Right renal pelvis (tissue), 4 donors: ENCODE data around the gene ZNF664. TPM values are rescaled to one million over a fixed set of nuclear protein-coding genes. Genes with fewer than 3 reads are reported as not detected.

Source experiments
- DNase-seq, 4 donors: peaks; one replicate each; pipeline ENCODE4 v3.0.0-alpha.2; 2013; ENCODE audit warnings: low read depth in 4 of 4, low spot score in 3 of 4, missing footprints in 1 of 4
- polyA plus RNA-seq, 4 donors: library from polyadenylated mRNA; unstranded; fragments of 120-200 nt; gene quantifications; one replicate each; pipeline ENCODE4 v1.2.1, GENCODE V29; 2013; ENCODE audit not compliant: insufficient read length in 4 of 4

ZNF664 gene
- polyA plus RNA-seq, 4 donors = 159 to 190 (median 186) TPM

DNA sequence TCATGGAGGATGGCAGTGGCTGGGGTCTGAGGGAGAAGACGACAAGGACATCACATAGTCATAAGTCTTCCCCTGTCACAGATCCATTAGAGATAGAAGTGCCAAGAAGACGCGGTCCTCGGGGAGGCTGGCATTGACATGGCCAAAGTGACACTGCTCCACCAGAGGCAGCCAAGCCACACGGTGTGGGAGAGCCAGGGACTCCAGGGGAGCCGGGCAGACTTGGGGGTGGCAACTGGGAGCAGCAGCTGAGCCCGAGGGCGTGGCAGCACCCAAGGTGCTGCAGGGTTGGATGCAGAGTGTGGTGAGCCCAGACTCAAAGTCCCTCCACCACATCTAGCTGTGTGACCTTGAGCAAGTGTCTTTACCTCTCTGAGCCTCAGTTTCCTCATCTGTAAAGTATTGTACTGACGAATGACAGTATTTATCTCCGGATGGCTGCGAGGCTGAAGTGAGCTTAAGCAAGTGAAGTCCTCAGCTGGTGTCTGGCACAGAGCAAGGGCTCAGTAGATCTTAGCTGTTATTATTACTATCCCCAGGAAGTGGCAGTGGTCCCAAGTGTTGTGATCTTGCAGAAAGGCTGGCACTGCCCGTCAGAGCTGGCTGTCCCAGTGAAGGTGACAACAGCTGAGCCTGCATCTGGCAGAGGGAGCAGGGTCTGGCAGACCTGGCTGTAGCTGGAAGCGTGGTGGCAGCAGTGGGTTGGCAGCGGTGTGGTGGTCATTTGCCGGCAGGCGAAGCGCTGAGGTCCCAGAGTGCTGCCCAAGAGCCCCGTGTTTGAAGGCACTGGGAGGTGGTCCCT, 54.9 kb downstream of the ZNF664 start:
- no peak for DNase-seq

DNA sequence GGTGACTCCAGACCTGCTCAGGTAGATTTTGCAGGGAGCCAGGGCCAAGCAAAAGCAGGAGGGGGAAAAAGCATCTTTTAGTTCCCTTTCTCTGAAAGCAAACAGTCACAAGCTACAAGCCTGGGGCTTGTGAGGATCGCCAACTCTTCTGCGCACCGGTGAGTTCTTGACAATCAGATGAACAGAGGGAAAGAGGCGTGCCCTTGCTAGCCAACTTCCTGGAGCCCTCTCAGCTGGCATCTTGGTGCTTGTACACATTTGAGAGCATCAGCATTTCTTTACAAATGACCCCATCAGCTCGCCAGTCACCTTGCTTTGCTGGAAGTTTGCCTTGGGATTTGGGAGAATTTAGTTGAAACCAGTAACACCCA, 55.5 kb downstream of the ZNF664 start:
- no peak for DNase-seq

DNA sequence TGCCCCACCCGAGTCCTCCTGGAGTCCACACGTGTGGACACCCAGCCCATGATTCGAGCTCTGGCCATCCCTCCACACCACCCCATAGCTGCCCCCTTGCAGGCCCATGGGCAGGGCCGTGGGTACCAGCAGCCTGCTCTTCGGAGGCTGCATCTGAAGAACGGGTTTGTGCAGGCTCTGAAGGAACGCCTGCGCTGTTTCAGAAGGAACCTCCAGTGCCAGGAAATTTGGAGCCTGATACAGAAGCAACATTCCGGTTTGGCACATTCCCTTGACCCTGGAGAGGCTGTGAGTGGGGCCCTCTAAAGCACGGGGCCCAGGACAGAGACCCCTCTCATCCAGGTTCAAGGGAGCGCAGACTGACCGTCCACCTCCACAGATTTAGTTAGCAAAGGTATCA, 57.0 kb downstream of the ZNF664 start:
- no peak for DNase-seq

DNA sequence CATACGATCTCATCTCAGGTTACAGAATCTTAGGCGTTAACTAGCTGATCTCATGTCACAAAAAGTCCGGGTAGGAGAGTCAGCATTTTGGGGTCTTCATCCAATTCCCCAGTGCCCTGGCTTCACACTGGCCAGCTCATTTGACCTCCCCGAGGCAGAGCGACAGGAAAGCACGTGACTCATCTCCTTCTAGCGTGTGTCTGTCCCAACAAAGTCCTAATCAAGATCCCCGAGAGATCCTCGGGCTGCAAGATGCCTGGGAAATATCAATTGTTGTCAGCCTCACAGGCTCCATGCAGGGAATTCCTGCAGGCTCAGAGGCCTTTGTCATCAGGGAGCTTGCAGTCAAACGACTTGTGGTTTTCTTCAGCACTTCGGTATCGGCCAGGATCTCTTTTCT, 57.5 kb downstream of the ZNF664 start:
- DNase-seq = no peak

DNA sequence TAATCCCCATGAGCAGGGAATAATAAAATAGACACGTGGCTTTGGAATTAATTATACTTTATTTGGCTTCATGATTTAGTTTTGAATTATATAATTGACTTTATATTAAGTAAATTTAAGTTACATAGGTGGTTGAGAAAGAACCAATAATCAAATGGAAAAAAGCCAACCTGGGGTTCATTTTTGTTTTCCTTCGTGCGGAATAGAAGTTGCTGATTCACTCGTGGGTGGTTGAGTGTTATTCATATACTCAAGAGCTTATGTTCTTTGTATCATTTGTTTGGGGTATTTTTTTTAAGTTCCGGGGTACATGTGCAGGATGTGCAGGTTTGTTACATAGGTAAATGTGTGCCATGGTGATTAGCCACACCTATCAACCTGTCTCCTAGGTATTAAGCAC, 58.0 kb downstream of the ZNF664 start:
- DNase-seq = no peak

DNA sequence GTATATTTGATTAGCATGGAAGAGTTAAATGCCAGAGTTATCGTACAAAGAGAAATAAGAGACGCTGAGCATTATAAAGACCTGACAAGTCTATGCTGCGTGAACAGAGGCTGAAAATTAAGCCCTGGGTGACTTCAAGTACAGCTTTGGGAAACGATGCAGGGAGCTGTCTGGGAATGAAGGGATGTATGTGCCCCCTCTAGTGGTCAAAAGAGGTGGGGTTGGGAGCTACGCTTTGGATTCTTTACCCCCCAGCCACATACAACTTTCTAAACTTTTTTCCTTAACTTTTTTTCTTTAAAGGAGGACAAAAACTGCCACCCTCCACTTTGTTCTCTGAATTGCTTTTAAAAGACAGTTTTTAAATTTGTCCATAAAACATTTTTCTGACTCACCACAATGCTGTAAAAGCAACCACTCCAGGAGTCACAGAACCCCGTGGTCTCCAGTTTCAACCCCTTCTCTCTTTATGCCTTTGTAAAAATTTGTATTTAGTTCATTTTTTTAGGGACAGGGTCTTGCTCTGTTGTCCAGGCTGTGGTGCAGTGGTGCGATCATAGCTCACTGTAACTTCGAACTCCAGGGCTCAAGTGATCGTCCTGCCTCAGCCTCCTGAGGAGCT, 59.4 kb downstream of the ZNF664 start:
- peak in 3 of 4 donors; percentile 33 to 51 (median 46) for DNase-seq

DNA sequence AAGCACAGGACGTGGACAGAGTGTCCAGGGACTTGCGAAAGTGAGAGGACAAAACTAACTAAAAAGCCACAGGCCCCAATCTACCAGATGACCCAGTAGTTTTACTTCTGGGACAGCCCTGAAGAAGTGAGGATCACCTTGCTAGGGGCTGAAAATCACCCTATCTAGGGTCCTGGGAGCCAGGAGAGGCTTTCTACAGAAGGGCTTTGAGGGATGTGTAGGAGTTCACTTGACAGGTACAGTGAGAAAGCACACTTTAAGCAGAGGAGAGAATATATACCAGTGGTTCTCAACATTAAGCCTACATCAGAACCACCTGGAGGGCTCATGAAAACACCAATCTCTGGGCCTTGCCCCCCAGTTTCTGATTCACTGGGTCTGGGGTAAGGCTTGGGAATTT, 60.8 kb downstream of the ZNF664 start:
- no peak for DNase-seq

DNA sequence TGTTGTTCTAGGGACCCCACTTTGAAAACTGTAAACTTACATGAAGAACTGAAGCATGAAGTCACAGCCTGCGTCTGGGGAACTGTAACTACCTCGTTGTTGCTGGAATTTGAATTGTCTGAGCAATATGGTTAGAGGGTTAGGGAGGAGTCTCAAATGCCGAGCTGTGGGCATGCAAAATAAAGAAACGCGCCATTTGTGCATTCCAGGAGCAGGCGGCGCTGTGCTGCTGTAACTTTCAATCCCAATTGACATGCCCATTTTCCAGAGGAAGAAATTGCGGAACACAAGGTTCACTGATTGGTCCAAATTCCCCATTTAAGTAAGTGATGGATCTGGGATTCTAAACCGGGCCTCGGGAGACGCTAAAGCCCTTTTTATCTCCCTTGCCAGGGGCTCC, 61.3 kb downstream of the ZNF664 start:
- no peak for DNase-seq

DNA sequence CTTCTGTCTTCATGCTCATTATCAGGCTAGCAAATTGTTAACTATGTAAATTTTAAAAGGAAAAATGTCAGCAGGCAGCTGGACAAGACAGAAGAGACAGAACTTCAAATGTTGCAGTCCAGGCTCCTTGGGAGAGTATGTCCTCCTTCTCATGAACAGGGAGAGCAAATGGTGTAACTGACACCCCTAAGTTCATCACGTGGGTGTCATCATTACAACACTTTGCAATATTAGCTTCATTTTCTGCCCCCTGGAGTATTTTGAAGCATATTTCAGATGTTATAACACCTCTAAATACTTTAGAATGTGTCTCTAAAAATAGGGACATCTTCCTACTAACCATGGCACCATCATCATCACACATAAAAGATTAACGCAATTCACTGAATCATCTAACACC, 62.1 kb downstream of the ZNF664 start:
- no peak for DNase-seq

DNA sequence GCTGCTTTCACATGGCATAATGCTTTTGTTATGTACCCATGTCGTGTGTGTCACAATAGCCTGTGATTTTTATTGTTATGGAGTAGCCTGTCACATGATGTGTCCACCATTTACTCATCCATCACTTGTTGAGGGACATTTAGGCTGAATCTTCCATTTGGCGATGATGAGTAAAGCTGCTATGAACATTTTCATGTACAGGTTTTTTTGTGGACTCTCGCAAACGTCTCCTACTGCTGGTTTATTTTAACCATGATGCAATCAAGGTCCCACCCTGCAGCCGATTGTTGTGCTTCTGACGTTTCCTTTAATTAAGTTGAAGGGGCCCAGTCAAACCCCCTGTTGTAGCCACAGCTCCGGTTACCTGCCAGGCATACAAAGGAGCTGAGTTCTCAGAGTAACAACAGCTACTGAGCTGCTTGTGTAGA, 63.2 kb downstream of the ZNF664 start:
- no peak for DNase-seq

DNA sequence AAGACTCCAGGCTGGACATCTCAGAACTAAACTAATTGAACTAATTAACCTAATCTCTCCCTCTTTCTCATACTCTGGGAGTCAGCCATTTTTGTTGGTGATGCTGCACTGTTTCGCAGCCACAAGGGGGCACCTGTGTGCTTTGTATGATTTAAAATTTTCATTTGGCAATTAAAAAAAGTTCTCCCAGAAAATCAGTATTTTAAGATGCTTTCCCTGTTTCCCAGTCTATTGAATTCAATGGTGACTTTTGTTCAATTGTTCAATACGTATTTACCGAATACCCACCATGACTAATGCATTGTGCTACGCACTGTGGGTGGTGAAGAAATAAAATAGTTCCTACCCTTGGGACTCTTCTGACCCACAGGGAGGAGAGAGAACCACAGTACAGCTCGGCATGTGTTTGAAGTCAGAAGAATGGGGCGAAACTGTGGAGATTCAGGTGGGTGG, 63.7 kb downstream of the ZNF664 start:
- peak in 3 of 4 donors; percentile 20 to 49 (median 40) for DNase-seq

DNA sequence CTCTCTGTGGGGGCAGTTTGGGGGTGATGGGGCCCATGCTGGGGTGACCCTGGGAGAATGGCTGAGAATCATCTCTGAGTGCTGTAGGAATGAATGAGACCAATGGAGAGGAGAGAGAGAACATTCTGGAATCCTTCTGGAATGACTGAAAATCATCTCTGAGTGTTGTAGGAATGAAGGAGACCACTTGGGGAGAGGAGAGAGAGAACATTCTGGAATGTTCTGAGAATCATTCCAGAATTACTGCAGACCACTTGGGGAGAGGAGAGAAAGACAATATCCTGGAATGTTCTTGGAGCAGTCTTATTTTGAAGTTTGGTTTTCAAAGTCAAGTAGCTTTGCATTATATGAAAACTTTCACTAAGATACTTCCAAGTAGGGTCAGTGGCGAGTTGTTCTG, 64.3 kb downstream of the ZNF664 start:
- no peak for DNase-seq

DNA sequence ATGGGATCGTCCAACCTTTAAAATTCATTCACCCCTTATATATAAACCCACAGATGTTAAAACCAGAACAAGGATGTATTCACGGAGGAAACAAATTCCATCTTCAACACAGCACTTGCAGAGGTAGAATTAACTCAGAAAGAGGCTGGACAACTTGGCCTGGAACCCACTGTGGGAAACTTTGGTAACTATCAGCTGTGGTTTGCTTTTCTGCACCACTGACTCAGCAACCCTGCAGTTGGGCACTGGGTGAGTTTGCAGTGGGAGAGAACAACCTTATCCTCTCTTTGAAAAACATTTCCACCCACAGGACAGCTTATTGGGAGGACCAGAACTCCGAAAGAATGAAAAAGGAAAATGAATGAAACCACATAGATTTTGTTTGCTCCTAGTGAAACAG, 66.3 kb downstream of the ZNF664 start:
- DNase-seq = no peak

DNA sequence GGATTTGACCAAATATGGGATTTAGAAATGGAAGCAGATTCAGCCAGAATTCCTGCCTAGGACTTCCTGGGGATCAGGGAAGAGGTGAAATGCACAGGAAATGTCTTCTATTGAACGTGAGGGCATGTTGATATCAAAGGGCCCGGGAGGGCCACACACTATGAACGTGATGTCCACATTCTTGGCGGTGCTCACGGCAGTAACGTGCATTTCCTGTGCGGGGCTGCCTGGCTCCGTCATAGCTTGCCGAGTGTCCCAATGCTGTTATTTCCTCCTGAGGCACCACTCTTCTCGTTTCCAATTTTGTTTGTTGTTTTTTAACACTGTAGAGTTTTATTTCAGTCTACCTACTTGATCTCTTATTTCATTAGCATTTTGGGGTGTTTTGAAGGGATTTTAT, 67.3 kb downstream of the ZNF664 start:
- no peak for DNase-seq

DNA sequence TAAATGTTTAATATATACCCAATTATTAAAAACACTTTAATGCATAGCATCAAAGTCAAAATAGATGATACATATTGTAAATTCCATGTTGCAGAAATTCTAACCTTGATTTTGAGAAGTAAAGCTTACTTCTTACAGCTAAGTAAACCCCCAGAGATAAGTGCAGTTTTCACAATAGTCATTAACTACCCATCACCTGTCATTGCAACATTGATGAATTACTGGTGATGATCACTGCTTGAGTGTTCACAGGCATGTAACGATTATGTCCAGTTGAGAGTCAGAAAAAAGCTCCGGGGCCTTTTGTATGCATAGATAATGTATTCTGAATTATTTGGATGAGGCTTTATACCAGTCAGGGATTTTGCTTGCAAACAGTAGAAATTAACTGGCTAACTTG, 67.7 kb downstream of the ZNF664 start:
- DNase-seq = no peak

DNA sequence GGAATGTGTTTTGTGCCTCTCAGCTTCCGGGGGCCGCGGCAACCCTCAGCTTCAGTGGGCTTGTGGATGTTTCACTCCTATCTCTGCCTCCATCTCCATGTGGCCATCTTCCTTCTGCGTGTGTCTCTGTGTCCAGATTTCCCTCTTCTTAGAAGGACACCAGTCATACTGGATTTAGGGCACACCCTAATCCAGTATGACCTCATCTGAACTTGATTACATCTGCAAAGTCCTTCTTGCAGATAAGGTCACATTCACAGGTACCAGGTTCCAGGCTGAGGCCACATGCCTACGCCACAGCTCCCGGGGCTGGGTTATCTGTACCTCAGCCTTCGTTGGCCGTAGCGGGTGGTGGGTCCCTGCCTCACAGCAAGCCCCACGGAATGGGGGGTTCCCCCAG, 68.9 kb downstream of the ZNF664 start:
- DNase-seq = no peak

DNA sequence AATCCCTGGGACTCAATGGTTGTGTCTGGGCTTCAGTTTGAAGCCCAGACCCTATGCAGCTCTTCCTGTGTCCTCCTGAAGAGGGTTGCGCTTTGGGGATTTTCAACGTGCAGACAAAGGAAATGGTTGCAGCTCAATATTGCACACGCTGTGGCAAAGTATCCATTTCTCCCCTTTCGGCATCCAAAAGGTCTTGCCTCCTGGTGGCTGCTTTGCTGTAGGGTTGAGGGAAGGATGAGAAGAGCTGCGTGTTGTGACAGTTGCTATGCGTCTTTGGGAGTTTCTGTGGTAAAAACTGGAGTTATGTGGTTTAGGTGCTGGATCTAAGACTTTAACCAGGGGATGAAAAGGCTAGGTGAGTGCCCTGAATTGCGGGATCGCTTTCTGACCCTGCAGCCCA, 71.0 kb downstream of the ZNF664 start:
- no peak for DNase-seq

DNA sequence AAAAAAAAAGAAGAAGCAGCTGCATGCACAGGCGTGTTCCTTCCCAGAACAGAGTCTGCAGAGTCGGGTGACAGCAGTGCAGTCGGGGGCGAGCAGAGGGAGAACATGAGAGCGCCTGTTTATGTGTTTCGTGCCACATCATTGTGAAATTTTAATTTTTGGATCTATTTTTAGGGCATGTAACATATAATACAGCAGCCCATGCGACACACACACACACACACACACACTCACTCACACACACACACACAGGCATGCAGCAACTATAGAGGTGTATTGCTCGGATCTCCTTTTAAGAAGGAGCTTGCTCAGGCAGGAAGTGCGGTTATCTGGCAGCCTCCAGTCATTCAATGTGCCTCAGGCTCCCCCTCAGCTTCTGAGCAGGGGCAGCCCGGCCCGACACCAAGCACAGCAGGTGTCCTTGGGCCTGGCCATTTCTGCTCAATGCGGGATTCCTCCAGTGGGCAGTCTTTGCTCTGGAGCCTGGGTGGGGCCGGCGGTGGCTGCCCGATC, 71.8 kb downstream of the ZNF664 start:
- no peak for DNase-seq

DNA sequence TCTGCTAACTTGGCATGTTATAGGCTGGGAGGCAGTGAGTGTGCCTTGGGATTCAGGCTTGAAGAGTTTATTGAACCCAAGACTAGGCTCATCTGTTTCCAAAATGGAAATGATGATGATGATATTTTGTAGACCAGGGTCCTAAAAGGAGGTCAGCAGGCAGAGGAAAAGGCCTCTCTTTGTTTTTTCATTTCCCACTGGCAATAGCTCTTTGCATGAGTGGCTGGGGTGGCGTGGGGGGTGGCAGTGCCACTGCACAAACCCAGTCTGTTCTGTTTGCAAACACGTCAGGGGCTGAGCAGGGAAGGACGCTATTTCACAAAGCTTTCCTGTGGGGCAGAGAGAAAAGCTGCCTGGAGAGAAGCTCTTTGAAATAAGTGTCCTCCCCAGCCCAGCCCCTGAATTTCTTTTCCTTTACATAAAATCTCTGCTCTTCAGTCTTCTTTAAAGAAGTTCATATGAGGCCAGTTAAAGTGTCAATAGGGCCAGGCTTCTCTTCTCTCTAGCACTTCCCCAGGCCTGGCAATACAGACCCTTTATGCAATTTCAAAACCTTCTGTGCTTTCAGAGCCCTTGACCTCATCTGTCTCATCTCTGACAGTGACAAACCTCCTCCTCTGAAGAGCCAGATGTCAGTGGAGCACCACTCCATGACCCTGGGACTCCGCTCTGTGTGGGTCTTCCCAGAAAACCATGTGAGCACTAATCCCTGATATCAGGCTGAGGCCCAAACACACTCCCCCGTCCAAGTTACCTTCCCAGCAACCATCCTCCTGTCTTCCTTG, 72.8 kb downstream of the ZNF664 start:
- DNase-seq = no peak

DNA sequence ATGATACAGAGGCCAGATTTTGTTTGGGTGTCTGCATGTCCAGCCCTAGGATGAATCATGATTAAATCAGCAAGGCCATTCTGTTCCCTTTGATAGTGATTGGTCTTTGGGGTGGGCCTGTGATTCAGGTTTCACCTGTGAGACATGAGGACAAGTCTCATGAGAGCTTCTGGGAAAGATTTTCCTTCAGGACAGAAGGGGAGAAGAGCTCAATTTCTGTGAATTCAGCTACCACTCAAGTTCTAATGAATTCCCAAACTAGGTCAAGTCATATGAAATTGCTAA, 73.4 kb downstream of the ZNF664 start:
- no peak for DNase-seq

DNA sequence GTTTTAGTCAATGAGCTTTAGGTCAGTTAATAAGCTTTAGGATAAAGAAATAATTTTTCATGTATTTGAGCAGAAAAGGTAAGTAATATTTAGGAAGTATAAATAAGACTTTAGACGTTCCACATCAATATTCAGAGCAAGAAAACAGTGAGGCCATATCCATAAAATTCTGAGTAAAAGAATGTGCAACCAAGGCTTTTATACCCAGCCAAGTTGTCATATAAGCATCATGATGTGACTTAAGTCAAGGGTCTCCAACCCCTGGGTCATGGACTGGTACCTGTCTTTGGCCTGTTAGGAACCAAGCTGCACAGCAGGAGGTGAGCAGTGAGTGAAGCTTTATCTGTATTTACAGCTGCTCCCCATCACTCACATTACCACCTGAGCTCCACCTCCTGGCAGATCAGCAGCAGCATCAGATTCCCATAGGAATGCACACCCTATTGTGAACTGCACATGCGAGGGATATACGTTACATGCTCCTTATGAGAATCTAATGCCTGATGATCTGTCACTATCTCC, 74.1 kb downstream of the ZNF664 start:
- no peak for DNase-seq
